Fibroblast of lung (primary cell): Measurements from ENCODE around the gene TOP3A.

ENCODE experiments used
- EZH2 ChIP-seq: IDR thresholded peaks from 2 replicates; pipeline ENCODE4 v1.5.1; 2012; ENCODE audit warnings: low read length, control low read depth, mild to moderate bottlenecking; ENCODE audit errors: missing control alignments
- TF ChIP-seq, protein P1 (sequence below), 2 donors: IDR thresholded peaks in 1 of 2; conservative IDR thresholded peaks in 1 of 2; 1 replicate in 1 of 2; 2 replicates in 1 of 2; pipeline ENCODE4 v1.5.1; 2011 to 2012; ENCODE audit warnings: low read length in 2 of 2, control low read depth in 1 of 2, inconsistent platforms in 1 of 2, low read depth in 1 of 2, mild to moderate bottlenecking in 1 of 2

DNA sequence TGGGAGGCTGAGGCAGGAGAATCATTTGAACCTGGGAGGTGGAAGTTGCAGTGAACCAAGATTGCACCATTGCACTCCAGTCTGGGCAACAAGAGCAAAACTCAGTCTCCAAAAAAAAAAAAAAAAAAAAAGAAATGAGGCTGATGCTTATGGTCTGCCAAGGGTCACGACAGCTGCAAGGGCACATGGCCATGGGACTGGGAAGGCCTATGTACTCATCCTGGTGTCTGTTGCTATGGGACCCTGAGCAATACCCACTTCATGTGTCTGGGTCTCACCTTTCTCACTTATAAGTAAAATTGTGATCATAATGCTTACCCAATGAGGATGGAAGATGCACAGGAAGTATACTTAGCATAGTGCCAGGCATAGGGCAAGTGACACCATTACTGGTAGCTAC lies 37.7 kb downstream of the TOP3A start:
- TF ChIP-seq, protein P1, sequence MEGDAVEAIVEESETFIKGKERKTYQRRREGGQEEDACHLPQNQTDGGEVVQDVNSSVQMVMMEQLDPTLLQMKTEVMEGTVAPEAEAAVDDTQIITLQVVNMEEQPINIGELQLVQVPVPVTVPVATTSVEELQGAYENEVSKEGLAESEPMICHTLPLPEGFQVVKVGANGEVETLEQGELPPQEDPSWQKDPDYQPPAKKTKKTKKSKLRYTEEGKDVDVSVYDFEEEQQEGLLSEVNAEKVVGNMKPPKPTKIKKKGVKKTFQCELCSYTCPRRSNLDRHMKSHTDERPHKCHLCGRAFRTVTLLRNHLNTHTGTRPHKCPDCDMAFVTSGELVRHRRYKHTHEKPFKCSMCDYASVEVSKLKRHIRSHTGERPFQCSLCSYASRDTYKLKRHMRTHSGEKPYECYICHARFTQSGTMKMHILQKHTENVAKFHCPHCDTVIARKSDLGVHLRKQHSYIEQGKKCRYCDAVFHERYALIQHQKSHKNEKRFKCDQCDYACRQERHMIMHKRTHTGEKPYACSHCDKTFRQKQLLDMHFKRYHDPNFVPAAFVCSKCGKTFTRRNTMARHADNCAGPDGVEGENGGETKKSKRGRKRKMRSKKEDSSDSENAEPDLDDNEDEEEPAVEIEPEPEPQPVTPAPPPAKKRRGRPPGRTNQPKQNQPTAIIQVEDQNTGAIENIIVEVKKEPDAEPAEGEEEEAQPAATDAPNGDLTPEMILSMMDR (conservative IDR thresholded peaks at IDR 0.05 in 1 of 2, IDR thresholded peaks at IDR 0.05 in 1 of 2; ENCODE audit: low read depth in 1 of 2, low read length in 2 of 2) = no peak
- TF ChIP-seq EZH2 = no peak
